Measurements from ENCODE around the gene EME1. TPM values are rescaled to one million over a fixed set of nuclear protein-coding genes. Genes with fewer than 3 reads are reported as not detected.
A peak's percentile ranks its signal among the peaks of the same experiment; 100 is the strongest.

The EME1 gene
- total RNA-seq, 3 donors from 2014 or later, result 12.2 to 13.3 (median 12.6) TPM

DNA sequence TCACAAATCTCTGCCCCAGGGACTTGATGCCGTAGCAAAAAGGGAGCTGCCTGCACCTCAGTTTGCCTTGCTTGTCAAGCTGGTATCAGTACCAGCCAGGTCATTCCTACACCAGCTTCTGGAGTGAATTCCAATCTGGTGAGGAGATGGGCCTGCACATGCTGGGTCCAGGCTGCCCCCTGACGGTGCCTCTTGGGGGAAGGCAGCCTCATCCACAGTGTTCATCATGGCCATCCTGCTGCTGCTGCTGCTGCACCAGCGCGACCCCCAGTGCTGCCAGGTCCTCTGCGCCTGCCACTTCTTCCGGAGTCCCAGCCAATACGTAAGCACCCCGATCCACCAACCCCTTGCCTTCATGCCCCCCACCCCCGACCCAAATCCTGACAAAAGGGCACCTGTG, 8.3 kb upstream of the EME1 start:
- no peak for DNase-seq
- Mint-ChIP-seq H3K4me3 (no peak overlapping the region), H3K9me3 (no peaks in the 10 kb centered on the region), H3K4me1 (ENCODE audit: low read depth) (peaks cover 9% of the 10 kb centered on the region), H3K36me3 (ENCODE audit: insufficient read depth) (peaks cover 17% of the 10 kb centered on the region), H3K27me3 (ENCODE audit: low read depth) (no peaks in the 10 kb centered on the region)
- no peak for ATAC-seq

DNA sequence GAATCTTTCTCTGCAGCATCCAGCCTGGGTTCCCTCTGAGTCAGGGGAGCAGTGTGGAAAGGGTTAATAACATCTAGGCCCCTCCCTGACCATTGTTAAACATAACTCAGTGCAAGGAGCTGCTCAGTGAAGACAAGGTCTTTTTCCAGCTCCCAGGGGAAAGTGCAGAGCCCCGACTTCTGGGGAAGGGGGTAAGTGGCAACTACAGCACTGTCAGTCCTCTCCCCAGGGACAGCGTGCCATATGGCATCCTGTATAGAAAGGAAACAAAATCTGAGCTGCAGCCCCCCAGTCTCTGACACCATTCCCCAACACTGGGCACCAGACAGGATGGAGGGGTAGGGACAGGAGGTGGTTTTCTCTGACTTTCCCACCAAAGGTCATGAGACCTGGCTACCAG, 7.9 kb upstream of the EME1 start:
- peaks cover 10% of the 10 kb centered on the region for H3K4me1 Mint-ChIP-seq (ENCODE audit: low read depth)
- no peak overlapping the region for H3K4me3 Mint-ChIP-seq
- no peaks in the 10 kb centered on the region for H3K9me3 Mint-ChIP-seq
- DNase-seq, result no peak
- H3K27me3 Mint-ChIP-seq (ENCODE audit: low read depth), result no peaks in the 10 kb centered on the region
- ATAC-seq, result no peak
- H3K36me3 Mint-ChIP-seq (ENCODE audit: insufficient read depth), result peaks cover 20% of the 10 kb centered on the region

DNA sequence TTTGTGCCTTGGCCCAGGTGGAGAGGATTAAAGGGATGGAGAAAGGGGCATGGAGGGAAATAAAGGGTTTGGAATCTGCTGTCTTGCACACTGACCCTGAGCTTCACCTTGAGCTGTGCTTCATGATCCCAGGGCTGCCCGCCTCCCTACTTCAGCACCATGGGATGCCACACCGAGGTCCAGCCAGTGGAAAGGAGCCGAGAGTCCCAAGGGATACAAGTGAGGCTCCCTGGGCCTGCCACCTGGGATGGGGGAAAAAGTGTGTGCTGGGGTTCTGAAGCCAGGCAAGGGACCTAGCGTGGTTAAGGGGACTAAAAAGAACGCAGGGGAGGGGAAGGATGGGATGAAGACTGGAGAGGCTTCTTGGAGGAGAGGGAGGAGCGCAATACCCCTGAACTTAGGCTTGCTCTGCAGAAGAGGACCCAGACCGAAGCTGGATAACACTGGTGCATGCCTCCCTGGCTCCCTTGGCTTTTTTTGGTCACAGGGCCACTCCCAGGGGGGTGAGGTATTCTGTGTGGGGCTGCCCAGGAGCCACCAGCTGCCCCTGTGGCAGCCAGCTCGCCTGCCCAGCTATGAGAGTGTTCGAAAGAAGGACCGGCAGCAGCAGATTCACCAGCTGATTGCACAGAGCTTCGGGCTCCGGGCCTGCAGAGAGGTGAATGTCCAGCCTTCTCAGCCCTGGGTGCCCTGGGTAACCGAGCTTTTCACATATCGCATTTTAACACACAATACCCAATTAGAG, 7.2 kb upstream of the EME1 start:
- Mint-ChIP-seq H3K4me3 (no peak overlapping the region), H3K27me3 (ENCODE audit: low read depth) (no peaks in the 10 kb centered on the region), H3K9me3 (no peaks in the 10 kb centered on the region), H3K4me1 (ENCODE audit: low read depth) (peaks cover 15% of the 10 kb centered on the region), H3K36me3 (ENCODE audit: insufficient read depth) (peaks cover 24% of the 10 kb centered on the region)
- DNase-seq (no peak), ATAC-seq (no peak)

DNA sequence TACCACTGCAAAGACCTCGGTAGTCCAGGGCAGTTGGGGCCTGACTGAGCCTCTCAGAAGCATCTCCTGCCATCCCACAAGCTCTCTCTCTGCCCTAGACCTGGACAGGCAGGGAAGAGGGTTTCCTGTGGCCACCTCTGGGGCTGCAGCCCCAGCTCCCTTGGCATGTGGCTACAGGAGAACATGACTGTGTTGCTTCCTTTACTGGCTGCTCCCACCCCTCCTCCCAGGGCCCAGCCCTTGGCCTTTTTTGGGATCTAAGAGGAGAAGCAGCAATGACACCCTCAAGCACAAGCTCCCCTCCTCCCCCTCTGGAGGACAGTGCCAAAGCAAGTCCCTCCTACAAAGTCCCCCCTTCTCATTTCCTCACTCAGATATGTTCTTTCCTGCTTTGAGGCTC, 5.6 kb upstream of the EME1 start:
- no peak for ATAC-seq
- peaks cover 22% of the 10 kb centered on the region for H3K4me1 Mint-ChIP-seq (ENCODE audit: low read depth)
- no peaks in the 10 kb centered on the region for H3K9me3 Mint-ChIP-seq

GRCh38 chr17:50370052-50370451, 3.0 kb upstream of the EME1 start:
- Mint-ChIP-seq H3K4me1 (ENCODE audit: low read depth) (peaks cover 28% of the 10 kb centered on the region), H3K9me3 (no peaks in the 10 kb centered on the region), H3K4me3 (no peak overlapping the region), H3K27me3 (ENCODE audit: low read depth) (no peaks in the 10 kb centered on the region), H3K36me3 (ENCODE audit: insufficient read depth) (peaks cover 32% of the 10 kb centered on the region)
- DNase-seq (no peak), ATAC-seq (no peak)

More for the DNA sequence above, 5.6 kb upstream of the EME1 start:
- DNase-seq, result no peak
- Mint-ChIP-seq H3K4me3 (no peak overlapping the region), H3K36me3 (ENCODE audit: insufficient read depth) (peaks cover 32% of the 10 kb centered on the region), H3K27me3 (ENCODE audit: low read depth) (no peaks in the 10 kb centered on the region)

DNA sequence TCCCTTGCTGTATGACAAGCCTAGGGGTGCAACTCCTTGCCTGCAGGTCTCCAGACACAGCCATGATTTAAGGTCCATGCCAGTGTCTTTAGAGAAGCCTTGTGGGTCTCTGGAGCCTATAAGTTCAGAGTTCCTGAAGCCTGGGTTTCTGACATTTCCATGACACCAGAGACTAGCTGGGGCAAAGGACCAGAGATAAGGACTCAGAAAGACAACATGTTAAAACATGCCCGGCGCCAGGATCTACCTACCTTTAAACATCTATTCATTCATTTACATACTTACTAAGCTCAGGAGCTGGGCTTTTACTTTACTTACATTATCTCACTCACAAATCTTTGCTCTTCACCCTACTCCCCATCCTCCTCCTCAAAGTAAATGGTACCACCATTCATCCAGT, 1.5 kb upstream of the EME1 start:
- ATAC-seq, result no peak
- Mint-ChIP-seq H3K36me3 (ENCODE audit: insufficient read depth) (peaks cover 29% of the 10 kb centered on the region), H3K4me3 (peak overlapping the region; percentile 99), H3K4me1 (ENCODE audit: low read depth) (peaks cover 28% of the 10 kb centered on the region), H3K9me3 (no peaks in the 10 kb centered on the region), H3K27me3 (ENCODE audit: low read depth) (no peaks in the 10 kb centered on the region)
- no peak for DNase-seq

- ATAC-seq, result no peak
- Mint-ChIP-seq H3K27me3 (ENCODE audit: low read depth) (no peaks in the 10 kb centered on the region), H3K36me3 (ENCODE audit: insufficient read depth) (peaks cover 29% of the 10 kb centered on the region), H3K4me3 (peak overlapping the region; percentile 99), H3K4me1 (ENCODE audit: low read depth) (peaks cover 28% of the 10 kb centered on the region), H3K9me3 (no peaks in the 10 kb centered on the region)
- DNase-seq, result no peak
These were observed 739 bp upstream of the EME1 start for GRCh38 chr17:50372222-50372757.

GRCh38 chr17:50373705-50374104, 676 bp downstream of the EME1 start:
- peaks cover 28% of the 10 kb centered on the region for H3K4me1 Mint-ChIP-seq (ENCODE audit: low read depth)
- peak overlapping the region; percentile 99 for H3K4me3 Mint-ChIP-seq
- H3K9me3 Mint-ChIP-seq, result no peaks in the 10 kb centered on the region
- ATAC-seq, result no peak
- peaks cover 18% of the 10 kb centered on the region for H3K36me3 Mint-ChIP-seq (ENCODE audit: insufficient read depth)
- no peaks in the 10 kb centered on the region for H3K27me3 Mint-ChIP-seq (ENCODE audit: low read depth)
- DNase-seq, result no peak

GRCh38 chr17:50375858-50376538, 3.0 kb downstream of the EME1 start:
- no peak for DNase-seq
- H3K9me3 Mint-ChIP-seq, result no peaks in the 10 kb centered on the region
- peaks cover 22% of the 10 kb centered on the region for H3K4me1 Mint-ChIP-seq (ENCODE audit: low read depth)
- ATAC-seq, result no peak
- H3K36me3 Mint-ChIP-seq (ENCODE audit: insufficient read depth), result peaks cover 12% of the 10 kb centered on the region
- H3K4me3 Mint-ChIP-seq, result no peak overlapping the region
- no peaks in the 10 kb centered on the region for H3K27me3 Mint-ChIP-seq (ENCODE audit: low read depth)

DNA sequence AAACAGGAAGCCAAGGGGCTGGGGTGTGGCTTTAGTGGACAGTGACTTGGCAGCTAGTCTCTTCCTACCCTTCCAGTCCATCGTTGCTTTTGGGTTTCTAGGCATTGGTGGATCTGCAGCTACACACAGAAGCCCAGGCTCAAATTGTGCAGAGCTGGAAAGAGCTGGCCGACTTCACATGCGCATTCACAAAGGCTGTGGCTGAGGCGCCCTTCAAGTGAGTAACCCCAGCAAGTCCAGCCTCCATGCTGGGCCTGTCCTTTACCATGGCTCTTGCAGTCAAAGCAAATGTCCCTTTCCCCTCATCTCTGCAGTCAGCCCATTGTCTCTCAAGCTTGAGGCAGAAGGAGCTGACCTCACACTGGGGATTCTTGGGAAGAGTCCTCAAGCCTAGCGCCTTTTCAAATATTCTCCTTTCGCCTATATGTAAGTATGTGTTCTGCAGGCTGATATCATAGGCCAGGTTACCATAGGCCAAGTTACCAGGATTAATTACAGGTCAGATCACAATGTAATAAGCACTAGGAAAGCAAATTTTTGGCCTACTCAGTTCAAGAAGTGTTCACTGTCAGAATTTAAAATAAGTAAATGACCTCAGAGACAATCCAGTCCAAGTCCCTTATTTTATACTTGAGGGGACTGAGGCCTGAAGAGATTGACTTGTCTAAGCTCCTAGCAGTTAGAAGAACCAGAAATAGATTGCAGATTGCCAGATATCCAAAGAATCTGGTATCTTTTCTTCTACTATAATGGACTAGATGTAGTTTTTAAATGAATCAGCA, 6.5 kb downstream of the EME1 start:
- Mint-ChIP-seq H3K9me3 (no peaks in the 10 kb centered on the region), H3K36me3 (ENCODE audit: insufficient read depth) (peaks cover 21% of the 10 kb centered on the region), H3K4me1 (ENCODE audit: low read depth) (no peaks in the 10 kb centered on the region), H3K27me3 (ENCODE audit: low read depth) (no peaks in the 10 kb centered on the region), H3K4me3 (no peak overlapping the region)
- no peak for ATAC-seq
- DNase-seq, result no peak

- H3K4me3 Mint-ChIP-seq, result no peak overlapping the region
- ATAC-seq (peak in 1 of 2 donors; percentile 29), DNase-seq (no peak)
- H3K9me3 Mint-ChIP-seq, result no peaks in the 10 kb centered on the region
- H3K27me3 Mint-ChIP-seq (ENCODE audit: low read depth), result no peaks in the 10 kb centered on the region
- H3K36me3 Mint-ChIP-seq (ENCODE audit: insufficient read depth), result peaks cover 28% of the 10 kb centered on the region
- no peaks in the 10 kb centered on the region for H3K4me1 Mint-ChIP-seq (ENCODE audit: low read depth)
These were observed 7.6 kb downstream of the EME1 start for GRCh38 chr17:50380369-50381259.

DNA sequence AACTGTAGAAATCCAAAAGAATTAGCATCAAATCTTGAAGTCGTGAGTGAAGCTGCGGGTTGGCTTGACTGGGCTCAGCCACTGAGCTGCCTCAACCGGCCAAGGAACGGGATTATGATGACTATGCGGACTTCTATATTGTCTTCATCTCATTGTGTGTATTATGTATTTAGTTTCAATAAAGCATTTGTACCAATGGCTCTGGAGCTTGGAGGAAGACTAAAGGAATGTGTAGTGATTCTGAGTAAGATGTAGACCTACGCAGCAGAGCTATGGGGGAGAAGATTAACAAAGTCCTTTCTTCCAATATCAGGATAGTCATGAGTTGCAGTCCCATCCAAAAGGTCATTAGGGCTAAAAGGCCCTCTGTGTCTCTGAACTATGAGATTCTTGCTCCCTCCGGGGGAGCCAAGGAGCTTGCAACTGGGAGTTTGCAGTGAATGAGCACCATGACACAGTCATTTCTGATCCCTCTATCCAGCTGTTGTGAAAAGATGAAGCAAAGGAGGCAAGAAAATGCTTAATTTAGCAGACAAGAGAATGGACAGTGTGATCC, 8.3 kb downstream of the EME1 start:
- H3K4me1 Mint-ChIP-seq (ENCODE audit: low read depth), result no peaks in the 10 kb centered on the region
- H3K27me3 Mint-ChIP-seq (ENCODE audit: low read depth), result no peaks in the 10 kb centered on the region
- no peak overlapping the region for H3K4me3 Mint-ChIP-seq
- H3K36me3 Mint-ChIP-seq (ENCODE audit: insufficient read depth), result peaks cover 32% of the 10 kb centered on the region
- ATAC-seq (no peak), DNase-seq (no peak)
- no peaks in the 10 kb centered on the region for H3K9me3 Mint-ChIP-seq

DNA sequence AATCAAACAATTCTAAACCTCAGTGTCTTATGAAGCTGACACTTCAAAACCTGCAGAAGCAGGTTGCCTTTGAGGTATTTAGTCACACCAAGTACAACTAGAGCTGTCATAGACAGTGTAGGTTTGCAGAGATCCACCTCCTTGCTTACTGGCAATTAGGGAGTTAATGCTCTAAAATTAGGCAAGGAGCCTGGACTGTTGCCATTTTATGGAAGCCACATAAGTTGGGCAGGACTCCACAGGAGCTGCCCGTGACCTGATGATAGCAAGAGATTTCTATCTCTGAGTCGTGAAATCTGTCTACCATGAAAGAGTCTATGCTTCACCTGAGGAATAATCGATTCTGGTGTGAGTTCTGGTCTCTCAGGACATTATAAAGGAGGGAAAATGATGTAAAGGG, 8.9 kb downstream of the EME1 start:
- Mint-ChIP-seq H3K9me3 (no peaks in the 10 kb centered on the region), H3K27me3 (ENCODE audit: low read depth) (no peaks in the 10 kb centered on the region), H3K4me3 (no peak overlapping the region), H3K36me3 (ENCODE audit: insufficient read depth) (peaks cover 37% of the 10 kb centered on the region), H3K4me1 (ENCODE audit: low read depth) (no peaks in the 10 kb centered on the region)
- DNase-seq (no peak), ATAC-seq (no peak)
